GM19240 (cell line): ENCODE measurements around the gene APCDD1L.
"Not testable (repeated sequence)": the region's sequence is repeated elsewhere in the genome, so short reads cannot be mapped to it uniquely, and the experiment has no call there.

ENCODE experiments used
- DNase-seq: peaks from one replicate; pipeline ENCODE4 v3.0.0; 2011; ENCODE audit warnings: low spot score; ENCODE audit not compliant: insufficient read length

Gene APCDD1L

GRCh38 chr20:58514321-58515232 lies 622 bp downstream of the APCDD1L start:
- DNase-seq, result no peak

DNA sequence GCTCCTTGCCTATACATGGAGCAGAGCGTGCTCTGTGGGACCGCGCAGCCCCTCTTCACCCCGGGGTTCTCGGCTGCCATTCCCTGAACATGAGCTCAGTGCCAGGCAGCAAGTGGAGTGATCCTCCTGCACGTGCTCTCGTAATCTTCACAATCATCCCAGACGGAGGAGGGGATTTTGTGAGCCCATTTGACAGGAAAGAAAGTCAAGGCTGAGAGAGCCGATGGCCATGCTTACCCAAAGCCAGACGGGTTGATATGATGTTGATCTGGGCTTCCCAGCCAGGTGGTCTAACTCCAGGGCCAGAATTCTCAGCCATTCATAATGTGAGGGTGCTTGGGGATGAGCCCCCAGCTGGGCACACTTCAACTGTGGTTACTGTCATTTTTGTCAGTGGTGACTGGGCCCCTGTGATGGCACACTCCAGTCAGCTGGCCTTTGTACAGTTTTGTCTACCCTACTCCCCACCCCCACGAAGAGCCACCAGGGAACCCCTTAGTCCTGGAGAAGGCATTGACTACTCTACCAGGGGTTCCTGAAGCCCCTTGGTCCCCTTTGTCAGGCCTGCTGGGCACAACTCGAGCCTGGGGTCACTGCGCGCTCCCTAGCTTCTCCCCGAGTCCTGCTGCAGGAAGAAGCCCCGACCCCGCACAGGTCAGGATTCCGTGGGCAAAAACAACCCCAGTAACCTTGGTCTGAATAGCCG lies 1.5 kb downstream of the APCDD1L start:
- no peak for DNase-seq

DNA sequence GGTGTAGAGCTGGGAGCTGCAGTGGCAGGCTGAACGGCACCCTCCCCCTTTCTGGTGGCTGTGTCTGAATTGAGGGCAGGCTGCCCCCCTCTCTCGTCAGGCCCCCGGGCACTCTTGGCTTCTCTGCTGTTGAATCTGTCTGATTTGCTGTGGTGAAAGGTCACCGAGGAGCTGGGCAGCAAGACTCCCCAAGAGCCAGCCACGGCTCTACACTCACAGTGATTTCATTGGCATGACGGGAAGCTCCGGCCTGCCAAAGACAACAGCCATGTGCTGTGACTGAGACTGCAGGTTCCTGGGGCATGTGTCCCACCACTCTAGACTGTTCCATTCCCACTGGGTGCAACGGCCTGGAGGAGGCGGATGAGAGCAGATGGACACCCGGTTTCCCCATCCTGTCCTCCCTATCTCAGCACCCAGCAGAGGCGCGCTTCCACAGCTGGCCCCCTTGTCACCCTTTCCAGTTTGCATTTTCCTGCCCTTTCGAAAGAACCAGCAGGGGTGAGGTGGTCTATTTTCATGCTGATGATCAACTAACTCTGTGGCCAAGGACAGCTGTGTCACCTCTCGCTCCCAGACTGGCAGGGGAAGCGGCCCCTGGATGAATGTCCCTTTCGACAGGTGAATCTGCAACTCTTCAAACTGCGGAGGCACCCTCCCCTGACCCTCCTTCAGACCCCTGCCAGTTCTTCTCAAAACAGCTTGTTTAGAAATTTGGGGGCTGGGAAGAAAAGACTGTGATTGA lies 2.2 kb downstream of the APCDD1L start:
- DNase-seq, result no peak

DNA sequence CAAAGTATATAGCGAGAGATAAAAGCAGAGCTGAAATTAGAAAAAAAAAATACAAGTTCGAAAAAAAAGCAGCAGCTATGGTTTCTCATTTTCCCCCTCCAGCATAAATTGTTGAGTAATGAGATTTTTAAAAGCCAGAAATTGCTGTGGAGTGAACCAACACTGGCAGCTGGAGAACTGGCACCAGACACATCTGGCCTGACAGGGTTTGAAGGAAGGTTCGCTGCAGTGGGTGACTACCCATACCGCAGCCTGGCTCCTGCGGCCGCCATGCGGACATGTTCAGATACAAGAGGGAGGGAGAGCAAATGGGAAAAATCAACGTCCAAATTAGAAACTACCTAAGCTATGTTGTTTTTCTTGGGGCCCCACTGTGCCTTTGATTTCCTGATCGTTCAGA lies 3.3 kb downstream of the APCDD1L start:
- DNase-seq, result no peak

GRCh38 chr20:58511364-58511763 lies 3.8 kb downstream of the APCDD1L start:
- no peak for DNase-seq

DNA sequence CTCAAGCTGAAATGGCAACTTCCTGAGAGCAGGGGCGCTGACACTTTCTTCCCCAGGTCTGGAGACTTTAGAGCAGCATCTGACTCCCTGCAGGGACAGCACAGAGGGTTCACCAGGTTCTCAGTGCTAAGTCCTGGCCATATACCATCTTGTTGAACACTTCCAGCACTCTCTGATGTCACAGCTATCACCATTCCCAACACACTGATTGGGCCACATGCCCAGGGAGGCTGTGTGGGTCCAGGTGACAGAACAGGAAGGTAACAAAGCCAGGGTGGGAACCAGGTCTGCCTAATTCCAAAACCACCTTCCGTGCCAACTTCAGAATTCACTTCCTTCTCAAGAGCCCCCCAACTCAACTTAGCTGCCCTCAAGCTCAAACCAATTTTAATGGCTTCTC lies 4.3 kb downstream of the APCDD1L start:
- DNase-seq, result no peak

- DNase-seq, result no peak
Measured at GRCh38 chr20:58508762-58509395, 6.3 kb downstream of the APCDD1L start.

- not testable (repeated sequence) for DNase-seq
Measured at GRCh38 chr20:58506999-58507398, 8.2 kb downstream of the APCDD1L start.

DNA sequence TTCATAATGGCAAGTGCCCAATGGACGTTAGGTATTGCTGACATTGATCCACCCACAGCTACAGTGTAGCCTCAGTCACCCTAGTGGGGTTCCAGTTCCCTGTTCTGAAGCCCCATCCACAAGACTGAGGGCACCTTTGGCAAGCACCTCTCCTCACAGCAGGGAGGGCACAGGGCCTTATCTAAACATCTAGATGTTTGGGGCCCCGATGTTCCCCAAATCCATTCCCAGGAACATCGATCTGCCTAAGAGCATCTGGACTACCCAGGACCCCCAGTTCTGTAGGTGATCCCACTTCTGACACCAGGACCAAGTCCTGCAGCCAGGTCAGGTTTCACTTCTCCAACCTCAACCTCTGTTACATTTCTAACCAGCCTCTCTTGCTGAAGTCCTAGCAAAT lies 10.6 kb downstream of the APCDD1L start:
- DNase-seq, result no peak

DNA sequence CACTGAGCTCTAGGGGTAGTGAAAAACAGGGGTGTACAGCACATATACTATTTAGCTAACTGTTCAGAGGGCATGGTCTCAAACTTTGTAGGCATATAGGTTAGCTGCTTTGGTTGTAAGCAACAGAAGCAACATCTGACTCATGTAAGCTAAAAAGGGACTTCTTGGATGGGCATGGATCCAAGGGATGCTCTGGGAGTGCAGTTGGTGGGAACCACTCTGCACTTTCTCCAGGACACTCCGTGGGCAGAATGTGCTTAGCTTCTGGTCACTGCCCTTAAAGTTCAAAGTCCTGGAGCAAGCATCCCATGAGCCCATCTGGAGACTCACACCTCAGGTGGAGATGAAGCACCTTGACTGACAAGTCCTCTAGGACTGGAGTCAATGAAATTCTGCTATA lies 11.5 kb downstream of the APCDD1L start:
- no peak for DNase-seq

GRCh38 chr20:58500256-58500655 lies 14.9 kb downstream of the APCDD1L start:
- no peak for DNase-seq

GRCh38 chr20:58498470-58499068 lies 16.6 kb downstream of the APCDD1L start:
- DNase-seq, result no peak

DNA sequence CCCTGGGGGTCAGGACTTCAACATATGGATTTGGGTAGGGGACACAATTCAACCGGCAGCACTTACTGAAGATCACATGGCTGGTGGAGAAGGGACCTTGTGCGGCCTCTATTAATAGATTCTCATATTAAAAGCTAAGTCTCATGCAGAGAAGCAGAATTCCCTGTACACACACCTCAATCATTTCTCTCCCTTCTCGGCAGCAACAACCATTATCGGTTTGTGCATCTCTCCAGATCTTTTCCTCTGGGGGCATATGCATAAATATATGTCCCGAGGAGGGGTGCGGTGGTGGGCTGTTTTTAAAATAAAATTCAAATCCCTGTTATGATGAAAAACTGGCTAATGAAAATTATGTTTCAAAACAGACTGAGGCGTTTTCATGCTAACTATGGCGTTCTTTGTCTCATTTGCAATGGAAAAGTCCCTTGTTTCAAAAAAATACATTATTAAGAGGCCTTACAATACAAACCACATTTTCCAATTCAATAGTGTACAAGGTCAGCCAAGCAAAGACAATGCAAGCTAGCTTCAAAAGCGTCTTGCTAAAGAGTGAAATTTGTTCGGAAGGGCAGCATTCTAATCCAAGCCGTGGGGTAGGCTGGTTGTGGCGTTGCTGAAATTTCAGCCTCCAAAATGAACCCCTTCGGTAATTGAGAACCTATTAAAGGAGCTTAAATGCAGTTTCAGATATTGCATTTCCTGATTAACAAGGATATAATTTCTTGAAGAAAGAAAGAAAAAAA lies 17.3 kb downstream of the APCDD1L start:
- DNase-seq, result no peak

GRCh38 chr20:58497076-58497641 lies 18.0 kb downstream of the APCDD1L start:
- no peak for DNase-seq

DNA sequence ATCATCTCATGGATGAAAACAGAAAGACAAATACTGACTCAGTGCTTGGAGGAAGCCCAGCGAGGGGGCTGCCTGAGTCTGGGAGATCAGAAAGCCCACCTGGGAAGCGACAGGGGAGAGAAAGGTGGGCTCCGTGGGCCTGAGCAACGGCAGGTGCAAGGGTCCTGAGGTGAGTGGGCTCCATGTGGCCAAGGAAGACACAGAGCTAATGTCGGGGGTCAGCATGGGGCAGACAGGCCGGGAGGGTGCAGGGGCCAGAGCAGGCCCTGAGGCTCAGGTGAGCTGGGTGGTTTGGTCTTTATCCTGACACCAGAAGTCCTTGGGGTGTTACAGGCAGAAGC lies 18.8 kb downstream of the APCDD1L start:
- no peak for DNase-seq

DNA sequence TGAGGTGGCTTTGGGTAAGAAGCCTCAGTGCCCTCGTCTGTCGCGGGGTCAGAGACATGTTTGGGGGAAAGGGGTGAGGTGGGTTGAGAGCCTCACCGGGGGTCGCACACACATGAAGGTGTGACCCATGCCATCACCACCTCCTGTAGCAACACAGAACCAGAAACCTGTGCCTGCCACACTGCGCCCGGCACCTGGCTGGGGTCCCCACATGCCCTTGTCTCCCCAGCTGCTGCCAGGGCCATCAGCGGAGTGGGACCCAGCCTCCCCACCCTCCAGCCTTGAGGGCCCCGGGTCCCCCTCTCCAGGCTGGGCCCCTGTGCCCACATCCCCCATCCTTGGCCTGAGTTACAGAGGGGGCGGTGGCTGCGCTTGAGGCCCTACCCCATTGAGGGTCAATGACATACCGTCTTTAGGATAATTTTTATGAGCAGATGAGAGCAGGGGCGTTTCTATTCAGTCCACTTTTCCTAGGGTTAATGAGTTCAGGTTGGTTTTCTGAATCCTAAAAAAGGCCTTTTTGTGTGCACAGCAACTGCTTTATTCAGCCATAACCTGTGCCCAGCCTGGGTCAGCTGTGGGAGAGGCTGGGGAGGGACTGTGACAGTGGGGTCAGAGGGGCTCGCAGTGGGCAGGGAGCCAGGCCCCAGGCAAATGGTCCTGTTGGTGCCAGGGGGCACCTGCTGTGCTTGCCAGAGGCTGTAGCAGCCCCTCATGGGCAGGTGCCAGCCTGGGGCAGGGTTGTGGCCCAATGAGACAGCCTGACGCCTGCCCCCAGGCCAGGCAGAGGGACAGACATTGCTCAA lies 19.4 kb downstream of the APCDD1L start:
- no peak for DNase-seq

- DNase-seq, result no peak
Measured at GRCh38 chr20:58494923-58495622, 20.1 kb downstream of the APCDD1L start.

DNA sequence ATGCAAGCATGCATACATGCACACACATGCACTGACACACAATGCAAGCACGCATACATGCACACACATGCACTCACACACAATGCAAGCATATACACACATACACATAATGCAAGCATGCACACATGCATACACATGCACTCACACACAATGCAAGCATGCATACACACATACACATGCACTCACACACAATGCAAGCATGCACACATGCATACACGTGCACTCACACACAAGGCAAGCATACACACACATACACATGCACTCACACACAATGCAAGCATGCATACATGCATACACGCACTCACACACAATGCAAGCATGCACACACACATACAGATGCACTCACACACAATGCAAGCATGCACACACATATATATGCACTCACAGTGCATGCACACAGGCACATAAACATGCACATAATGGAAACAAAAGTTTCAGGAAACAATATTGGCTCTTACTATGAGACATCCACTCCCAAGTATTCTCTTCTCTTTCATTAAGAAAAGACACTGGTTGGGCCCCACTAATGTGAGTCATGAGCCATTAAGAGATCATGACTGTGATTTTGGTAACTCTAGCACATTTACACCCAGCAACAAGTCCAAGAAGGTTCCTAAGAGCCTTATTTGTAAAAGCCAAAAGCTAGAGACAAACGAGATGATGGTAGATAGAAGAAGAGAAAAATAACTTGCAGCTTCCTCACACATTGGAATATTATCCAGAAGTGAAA lies 22.2 kb downstream of the APCDD1L start:
- no peak for DNase-seq
